GM18858 (cell line): ENCODE results near the gene SERPINH1.

Source experiments
- ATAC-seq: cut with Tn5 transposase; IDR thresholded peaks from one replicate; pipeline ENCODE4 v1.9.1; 2021; ENCODE audit not compliant: unreplicated experiment

Gene SERPINH1

GRCh38 chr11:75594211-75594610 lies 32.2 kb downstream of the SERPINH1 start:
- ATAC-seq: no peak

GRCh38 chr11:75595429-75595828 lies 33.4 kb downstream of the SERPINH1 start:
- ATAC-seq: no peak

GRCh38 chr11:75596914-75597313 lies 34.9 kb downstream of the SERPINH1 start:
- ATAC-seq: no peak

GRCh38 chr11:75597636-75598035 lies 35.6 kb downstream of the SERPINH1 start:
- ATAC-seq: no peak

GRCh38 chr11:75598264-75598663 lies 36.2 kb downstream of the SERPINH1 start:
- ATAC-seq: no peak

GRCh38 chr11:75598900-75599299 lies 36.8 kb downstream of the SERPINH1 start:
- no peak for ATAC-seq

GRCh38 chr11:75600356-75600755 lies 38.3 kb downstream of the SERPINH1 start:
- no peak for ATAC-seq

- ATAC-seq: no peak
Measured at GRCh38 chr11:75601494-75601893, 39.4 kb downstream of the SERPINH1 start.

- no peak for ATAC-seq
Measured at GRCh38 chr11:75602951-75603350, 40.9 kb downstream of the SERPINH1 start.

GRCh38 chr11:75603791-75604736 lies 42.0 kb downstream of the SERPINH1 start:
- no peak for ATAC-seq

- no peak for ATAC-seq
Measured at GRCh38 chr11:75606099-75606498, 44.0 kb downstream of the SERPINH1 start.

GRCh38 chr11:75611823-75612222 lies 49.8 kb downstream of the SERPINH1 start:
- no peak for ATAC-seq

GRCh38 chr11:75615751-75616150 lies 53.7 kb downstream of the SERPINH1 start:
- no peak for ATAC-seq

GRCh38 chr11:75616281-75616680 lies 54.2 kb downstream of the SERPINH1 start:
- no peak for ATAC-seq
